RWPE1 (cell line): ENCODE measurements around the gene CEP44.
A peak's percentile ranks its signal among the peaks of the same experiment; 100 is the strongest.
"Not testable (repeated sequence)": the region's sequence is repeated elsewhere in the genome, so short reads cannot be mapped to it uniquely, and the experiment has no call there.

ENCODE experiments used
- CTCF ChIA-PET: fragments of 350-600 bp; sonication (Branson Sonifier 250); formaldehyde crosslinking; extraction: SDS; loops from one replicate; lab custom pipeline; 2021; lab: Yijun Ruan, JAX
- POLR2A ChIA-PET: fragments of 400-600 bp; formaldehyde crosslinking; extraction: SDS; loops from one replicate; lab custom pipeline; 2020; ENCODE audit warnings: antibody characterized with exemption; ENCODE audit not compliant: low non-redundant PET; lab: Yijun Ruan, JAX
- DNase-seq: peaks from one replicate; pipeline ENCODE4 v3.0.0; 2012; ENCODE audit warnings: low spot score
- H3K27ac ChIP-seq: fragments of 450-650 bp; 2 replicates; pipeline ENCODE4 v1.5.1; 2017
- CTCF ChIP-seq: fragments of 450-650 bp; conservative IDR thresholded peaks from 2 replicates; pipeline ENCODE4 v1.5.1; 2017; ENCODE audit warnings: low read depth, mild to moderate bottlenecking

CEP44 gene

GRCh38 chr4:174252412-174252811, 31.3 kb upstream of the CEP44 start:
- CTCF ChIA-PET: no interaction called here
- no peak overlapping the region for H3K27ac ChIP-seq
- TF ChIP-seq CTCF: no peak
- no peak for DNase-seq
- POLR2A ChIA-PET: no interaction called here

GRCh38 chr4:174254613-174255012, 29.1 kb upstream of the CEP44 start:
- ChIA-PET POLR2A (no interaction called here), CTCF (interaction anchor here (0.6 kb wide), 1 partner anchor 32 kb away, joined by 3 read pairs; no protein-coding TSS in a partner anchor)
- DNase-seq: no peak
- no peak overlapping the region for H3K27ac ChIP-seq
- no peak for TF ChIP-seq CTCF

- POLR2A ChIA-PET: no interaction called here
- no peak overlapping the region for H3K27ac ChIP-seq
- CTCF ChIA-PET: interaction anchor here (0.6 kb wide), 1 partner anchor 33 kb away, joined by 3 read pairs; no protein-coding TSS in a partner anchor
- DNase-seq: no peak
- no peak for TF ChIP-seq CTCF
Measured at GRCh38 chr4:174255374-174255773, 28.3 kb upstream of the CEP44 start.

DNA sequence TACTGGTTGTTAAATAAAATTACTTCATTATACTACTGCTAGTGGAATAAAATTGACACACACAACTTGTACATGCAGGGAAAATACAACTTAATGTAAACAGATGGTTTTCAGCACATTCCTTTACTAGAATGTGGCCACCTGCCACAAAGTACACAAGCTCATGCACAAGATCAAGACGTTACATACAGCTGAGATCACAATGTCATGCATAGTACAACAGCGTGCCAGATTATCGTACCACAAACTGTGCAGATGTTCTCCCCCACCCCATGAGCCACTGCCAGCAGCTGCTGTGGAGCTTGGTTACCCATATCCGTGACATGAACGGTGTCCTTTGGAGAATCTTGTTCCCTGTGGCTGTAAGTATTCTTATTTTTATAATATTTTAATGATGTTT, 27.9 kb upstream of the CEP44 start:
- TF ChIP-seq CTCF: no peak
- no peak for DNase-seq
- POLR2A ChIA-PET: no interaction called here
- CTCF ChIA-PET: no interaction called here
- H3K27ac ChIP-seq: no peak overlapping the region

DNA sequence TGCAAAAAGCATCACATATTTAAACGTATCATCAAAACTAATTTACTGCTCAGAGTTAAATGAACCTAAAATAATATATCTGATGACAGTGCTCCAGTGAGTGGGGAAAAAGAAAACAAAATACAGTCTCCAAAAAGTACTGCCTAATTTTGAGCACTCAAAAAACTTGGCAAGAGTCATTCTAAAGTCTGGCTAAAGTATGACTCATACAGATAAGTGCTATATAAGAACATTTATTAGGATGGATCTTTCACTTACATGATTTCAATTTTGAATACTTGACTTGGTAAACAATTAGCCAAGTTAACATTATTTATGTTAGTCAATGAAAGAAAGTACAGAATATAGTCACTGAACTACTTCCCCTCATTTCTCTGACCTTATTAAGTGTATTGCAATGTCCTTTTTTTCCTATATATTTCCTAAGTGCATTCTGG, 27.4 kb upstream of the CEP44 start:
- DNase-seq: peak; percentile 5
- ChIA-PET CTCF (interaction anchor here (0.7 kb wide), 1 partner anchor 11 kb away, joined by 3 read pairs; no protein-coding TSS in a partner anchor), POLR2A (no interaction called here)
- TF ChIP-seq CTCF: no peak
- no peak overlapping the region for H3K27ac ChIP-seq

DNA sequence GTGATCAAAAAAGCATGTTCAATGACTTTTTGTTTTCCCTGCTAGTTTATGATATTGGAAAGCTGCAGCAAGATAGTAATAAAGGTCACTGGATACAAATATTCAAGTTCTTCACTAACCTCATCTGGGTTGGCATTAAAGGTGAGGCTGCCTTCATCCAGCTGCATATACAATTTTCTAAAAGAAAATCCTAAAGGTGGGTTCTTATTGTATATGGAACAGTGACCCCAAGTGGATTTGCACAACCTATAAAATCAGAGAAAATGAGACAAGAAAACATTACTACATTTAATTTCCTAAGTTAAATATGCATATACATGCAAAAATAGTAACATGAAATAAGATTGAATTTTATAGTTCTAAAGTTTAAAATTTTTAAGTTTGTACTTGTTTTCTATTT, 24.1 kb upstream of the CEP44 start:
- CTCF ChIA-PET: interaction anchor here (0.7 kb wide), 1 partner anchor 51 kb away, joined by 5 read pairs; no protein-coding TSS in a partner anchor
- POLR2A ChIA-PET: no interaction called here
- no peak overlapping the region for H3K27ac ChIP-seq
- no peak for TF ChIP-seq CTCF
- no peak for DNase-seq

DNA sequence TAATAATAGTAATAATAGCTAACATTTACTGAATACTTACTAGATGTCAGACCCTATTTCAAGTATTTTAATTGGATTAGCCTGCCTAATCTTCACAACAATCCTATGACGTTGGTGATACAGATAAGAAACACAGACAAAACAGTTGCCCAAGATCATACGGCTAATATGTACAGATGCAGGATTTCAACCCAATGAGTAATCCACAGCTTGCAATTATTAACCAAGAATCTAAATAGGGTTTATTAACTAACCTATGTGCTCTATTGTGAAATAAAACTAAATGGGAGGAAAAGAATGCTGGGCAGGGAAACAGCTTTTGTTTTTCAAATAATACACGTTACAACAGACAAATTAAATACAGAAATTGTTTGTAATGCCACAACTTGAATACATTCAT, 23.6 kb upstream of the CEP44 start:
- DNase-seq: peak; percentile 19
- ChIA-PET POLR2A (no interaction called here), CTCF (interaction anchor here (0.7 kb wide), 1 partner anchor 50 kb away, joined by 3 read pairs; no protein-coding TSS in a partner anchor)
- H3K27ac ChIP-seq: no peak overlapping the region
- TF ChIP-seq CTCF: no peak

- CTCF ChIA-PET: interaction anchor here (0.6 kb wide), 1 partner anchor 201 kb away, joined by 3 read pairs; no protein-coding TSS in a partner anchor
- H3K27ac ChIP-seq, DNase-seq, POLR2A ChIA-PET: not testable (repeated sequence)
Measured at GRCh38 chr4:174261432-174261831, 22.3 kb upstream of the CEP44 start.
